Dedifferentiated amniotic fluid mesenchymal stem cell (primary cell): ENCODE results near the gene NFIB.

Experiments
- DNase-seq: peaks from one replicate; pipeline ENCODE4 v3.0.0-alpha.2; 2016; ENCODE audit errors: extremely low spot score

NFIB gene

DNA sequence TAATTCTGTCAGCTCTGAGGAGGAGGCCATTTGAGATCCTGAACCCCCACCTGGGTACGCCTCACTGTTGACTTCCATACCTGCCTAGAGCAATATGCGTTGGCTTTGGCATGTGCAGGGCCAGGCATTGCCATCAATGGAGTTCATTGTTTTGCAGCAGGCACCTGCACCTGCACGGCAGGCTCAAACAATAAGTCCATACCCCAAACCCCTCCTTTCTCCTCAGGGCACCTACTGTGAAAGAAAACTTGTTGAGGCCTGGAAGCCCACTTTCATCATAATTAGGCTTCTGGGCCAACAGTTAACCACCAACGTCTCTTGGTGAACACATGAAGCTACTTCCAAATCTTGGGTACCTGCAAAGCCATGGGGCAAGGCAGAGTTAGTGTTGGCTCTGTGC is 238.7 kb downstream of the NFIB start:
- no peak for DNase-seq

DNA sequence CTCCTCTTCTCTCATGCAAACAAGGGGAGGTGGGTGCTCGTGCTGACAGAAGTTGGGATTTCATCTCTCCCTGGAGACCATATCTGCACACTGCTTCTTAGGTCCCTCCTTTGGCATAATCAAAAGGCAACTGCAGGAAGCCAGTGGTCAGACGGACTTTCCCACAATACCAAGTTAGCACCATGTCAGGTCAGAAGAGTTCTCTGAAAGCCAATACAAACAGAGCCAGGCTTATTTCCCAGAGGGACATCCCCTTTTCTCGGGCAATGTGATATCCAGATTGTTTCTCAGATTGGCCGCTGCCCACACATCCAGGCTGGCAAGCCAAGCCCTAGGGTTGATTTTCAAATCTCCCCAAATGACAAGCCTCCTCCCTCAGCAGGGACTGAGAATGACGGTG is 241.1 kb downstream of the NFIB start:
- DNase-seq: no peak

DNA sequence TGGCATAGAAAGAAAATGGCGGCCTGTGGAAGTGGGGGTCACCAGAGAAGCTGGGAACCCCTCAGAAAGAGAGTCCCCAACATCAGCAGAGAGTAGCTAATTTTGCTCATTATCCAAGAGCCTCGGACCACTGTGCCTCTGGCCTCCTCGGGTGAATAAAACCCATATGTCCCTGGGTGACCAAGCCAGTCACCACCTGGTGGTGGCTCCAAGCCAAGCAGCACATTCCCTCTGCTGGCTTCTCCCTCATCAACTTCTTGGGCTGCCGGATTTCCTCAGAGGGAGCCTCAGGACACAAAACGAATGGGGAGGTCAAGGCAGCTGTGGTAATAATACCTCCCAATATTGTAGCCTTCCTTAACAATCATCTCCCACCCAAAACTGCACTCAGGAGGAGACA is 242.5 kb downstream of the NFIB start:
- DNase-seq: no peak

- no peak for DNase-seq
Observed at GRCh38 chr9:14068690-14069089, 245.3 kb downstream of the NFIB start.

DNA sequence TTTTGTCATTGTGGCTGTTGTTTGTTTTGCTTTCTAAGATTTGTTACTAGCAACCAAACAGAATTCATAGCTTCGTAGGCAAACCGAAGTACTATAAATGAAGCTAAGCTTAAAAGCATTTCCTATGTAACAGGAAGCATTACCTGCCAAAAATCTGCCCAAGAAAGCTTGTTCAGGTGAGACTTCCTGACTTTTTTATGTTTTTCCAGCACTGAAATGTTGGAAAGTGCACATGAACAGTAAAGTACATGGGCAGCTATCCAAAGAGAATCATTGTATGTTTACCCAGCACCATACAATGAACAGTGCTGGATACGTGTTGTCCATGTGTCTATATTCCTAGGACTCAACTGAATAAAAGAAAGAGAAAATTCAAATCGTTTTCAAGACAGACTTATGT is 247.1 kb downstream of the NFIB start:
- DNase-seq: no peak

DNA sequence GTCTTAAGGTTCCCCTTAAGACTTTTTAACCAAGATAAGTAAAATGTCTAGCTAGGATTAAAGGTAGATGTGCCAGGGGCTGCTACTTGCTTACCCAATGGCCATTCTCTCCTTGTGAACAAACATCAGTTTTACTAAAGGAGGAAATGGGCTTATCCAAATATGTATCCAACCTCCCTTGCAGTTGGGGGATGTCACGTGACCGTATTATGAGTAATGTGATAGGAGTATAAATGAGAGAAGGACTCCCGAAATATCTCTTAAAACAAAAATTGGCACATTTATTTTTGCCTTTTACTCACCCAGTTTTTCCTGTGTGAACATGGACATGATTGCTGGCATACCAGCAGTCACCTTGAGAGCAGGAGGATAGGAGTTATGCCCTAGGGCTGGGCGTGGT is 247.9 kb downstream of the NFIB start:
- no peak for DNase-seq

GRCh38 chr9:14064940-14065339 is 249.0 kb downstream of the NFIB start:
- DNase-seq: no peak

- DNase-seq: no peak
Observed at GRCh38 chr9:14063756-14064155, 250.2 kb downstream of the NFIB start.

GRCh38 chr9:14062586-14063221 is 251.2 kb downstream of the NFIB start:
- DNase-seq: peak; percentile 47

DNA sequence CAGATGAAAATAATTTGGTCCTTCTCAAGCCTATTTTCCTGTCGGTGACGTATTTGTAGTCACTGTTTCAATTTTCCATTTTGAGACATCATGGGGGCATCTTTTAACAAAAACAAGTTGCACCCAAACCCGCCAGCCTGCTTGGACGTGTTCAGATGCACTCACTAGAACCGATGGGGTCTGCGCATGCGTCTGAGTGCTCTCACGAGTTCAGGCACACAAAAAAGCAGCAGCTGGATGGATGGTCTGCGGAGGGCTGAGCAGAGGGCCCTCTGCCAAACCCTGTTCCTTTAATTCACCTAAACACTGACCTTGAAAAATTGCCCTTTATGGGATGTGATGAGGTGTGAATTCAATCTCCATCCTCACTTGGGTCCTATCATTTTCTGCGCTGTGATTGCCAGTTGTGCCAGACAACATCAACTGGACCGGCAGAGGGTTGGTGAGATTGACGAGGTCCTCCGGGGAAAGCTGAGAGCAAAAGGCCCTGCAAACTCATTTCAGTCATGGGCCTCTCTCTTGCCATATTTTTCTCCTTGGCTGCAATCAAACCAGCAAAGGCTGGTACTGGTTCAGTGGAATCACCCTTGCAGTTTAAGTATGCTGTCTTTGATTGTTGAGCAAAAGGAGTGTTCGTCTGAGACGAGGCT is 251.9 kb downstream of the NFIB start:
- no peak for DNase-seq

DNA sequence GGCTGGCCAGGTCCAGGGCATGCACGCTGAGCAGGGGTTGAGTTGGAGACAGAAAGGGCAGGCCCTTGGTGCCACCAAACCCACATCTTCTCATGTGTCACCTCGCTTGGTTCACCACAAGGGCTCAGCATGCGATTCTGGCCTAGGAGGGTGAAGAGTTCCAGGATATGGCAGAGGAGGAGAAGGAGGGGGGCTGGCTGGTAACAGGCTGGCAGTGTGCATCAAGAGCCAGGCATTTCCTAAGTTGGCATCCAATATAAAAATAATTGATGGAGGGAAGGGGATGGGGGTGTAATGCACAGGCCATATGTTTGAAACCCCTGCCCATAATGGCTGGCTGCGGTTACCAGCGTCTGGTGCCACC is 255.6 kb downstream of the NFIB start:
- no peak for DNase-seq

DNA sequence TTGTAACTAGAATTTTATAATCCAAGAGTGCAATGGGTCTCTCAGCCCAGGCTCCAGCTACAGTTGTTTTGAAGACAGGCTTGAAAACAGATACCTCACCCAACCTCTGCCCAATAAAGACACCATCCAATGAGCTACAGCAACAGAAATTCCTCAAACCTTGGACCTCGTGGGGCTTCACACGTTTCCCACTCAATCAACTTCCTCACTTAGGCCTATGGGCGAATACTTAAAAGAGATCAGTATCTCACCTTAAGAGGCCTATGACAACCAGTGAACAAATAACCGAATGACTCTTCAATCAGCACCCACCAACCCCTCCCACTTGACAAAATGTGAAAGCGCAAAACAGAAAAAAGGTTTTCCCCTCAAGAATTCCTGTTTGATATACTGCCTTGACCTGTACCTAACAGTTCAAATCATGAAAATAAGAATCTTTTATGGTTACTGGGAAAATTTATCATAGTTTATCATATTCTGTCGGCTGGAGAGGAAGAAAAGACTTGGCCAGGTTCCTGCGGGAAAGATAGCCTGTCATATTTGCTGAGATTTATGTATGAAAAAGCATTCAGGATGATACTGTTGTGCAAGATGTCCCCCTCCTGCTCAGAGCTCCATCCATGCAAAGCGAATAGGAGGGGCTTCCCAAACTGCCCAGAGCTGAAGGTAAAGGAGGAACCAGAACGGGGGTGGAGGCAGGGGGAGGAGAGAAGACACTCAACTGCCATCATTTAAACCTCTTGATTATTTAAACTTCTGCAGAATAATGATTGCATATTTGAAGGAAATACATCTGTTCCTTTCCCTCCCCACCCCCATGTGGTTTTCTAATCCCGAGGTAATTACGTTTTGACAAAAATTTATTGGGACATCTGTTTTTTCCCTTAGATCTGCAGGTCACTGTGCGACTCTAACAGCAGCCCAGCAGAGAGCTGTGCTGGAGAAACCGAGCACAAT is 256.3 kb downstream of the NFIB start:
- no peak for DNase-seq

DNA sequence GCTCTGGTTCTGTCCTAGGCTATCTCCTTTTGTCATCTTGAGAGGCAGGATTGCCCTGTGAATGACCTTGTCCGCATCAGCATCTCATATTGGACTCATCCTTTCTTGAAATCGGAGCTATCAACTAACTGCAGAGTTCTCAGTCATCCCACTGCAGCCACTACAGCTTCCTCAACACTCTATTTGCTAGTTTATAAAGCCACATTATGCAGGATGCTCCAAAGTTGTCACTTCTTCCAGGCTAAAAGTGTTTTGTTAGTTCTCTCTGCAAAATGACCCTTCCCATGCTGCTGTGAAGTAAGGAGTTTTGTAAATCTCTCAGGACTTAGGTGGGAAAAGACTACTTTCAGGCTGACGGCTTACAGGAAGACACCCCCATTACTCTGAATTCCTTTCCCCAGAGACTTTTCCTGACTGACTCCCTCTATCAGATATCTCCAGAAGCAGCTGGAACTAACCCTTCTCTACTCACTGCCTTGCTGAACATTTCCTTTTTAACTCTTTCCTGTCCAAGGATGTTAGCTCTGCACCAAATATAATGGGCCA is 257.6 kb downstream of the NFIB start:
- no peak for DNase-seq

DNA sequence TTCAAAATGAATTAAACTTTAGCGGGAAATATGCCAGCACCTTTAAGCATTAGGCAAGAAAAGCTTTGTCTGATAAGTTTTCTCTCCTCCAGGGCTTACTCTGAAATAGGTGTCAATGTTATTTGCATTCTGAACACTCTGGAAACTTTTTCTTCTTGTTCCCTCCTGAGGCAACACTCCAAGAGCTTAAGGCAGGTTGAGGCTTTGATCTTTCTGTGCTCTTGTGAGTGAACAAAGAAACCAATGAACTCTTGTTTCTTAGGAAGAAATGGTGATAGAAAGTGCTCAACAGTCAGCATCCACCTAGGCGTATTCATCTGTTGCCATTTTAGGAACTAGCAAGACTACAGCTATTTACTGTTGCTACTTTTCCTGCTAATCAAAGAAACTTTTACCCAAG is 259.8 kb downstream of the NFIB start:
- DNase-seq: no peak

DNA sequence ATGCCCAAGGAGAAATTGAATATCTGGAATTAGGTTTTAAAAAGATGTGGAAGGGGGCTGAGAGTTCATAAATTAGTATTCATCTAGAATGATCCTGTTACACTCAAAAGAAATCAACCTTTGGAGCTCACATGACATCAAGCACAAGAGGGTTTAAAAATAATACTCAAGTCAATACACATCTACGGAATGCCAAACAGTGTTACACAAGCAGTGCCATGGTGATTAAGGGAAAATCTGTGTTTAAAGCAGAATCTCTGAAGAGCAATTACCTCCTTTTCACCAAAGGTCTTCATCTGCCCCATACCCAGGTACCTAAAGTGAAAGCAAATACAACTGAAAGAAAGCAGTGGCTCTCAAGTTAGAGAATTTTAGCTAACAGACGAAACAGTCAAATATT is 261.6 kb downstream of the NFIB start:
- no peak for DNase-seq

- DNase-seq: no peak
Observed at GRCh38 chr9:14051419-14051818, 262.5 kb downstream of the NFIB start.

DNA sequence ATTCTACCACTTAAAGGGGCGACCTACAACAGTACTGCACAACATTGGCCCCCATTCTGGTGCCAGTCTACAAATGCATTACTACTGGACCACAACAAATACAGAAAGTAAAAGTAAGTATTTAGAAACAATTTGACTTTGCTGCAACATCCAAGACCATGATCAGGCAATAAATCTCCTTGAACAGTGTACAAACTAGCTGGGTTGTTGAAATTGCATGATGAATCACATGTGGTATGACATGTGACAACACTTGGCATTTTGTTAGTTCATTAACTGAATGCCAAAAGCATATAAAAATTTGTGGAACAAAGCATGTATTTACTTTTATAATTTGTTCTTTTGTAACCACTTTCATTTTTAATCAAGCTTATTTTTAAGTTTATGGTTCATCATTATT is 270.5 kb downstream of the NFIB start:
- DNase-seq: no peak

GRCh38 chr9:14037331-14037730 is 276.6 kb downstream of the NFIB start:
- DNase-seq: no peak

DNA sequence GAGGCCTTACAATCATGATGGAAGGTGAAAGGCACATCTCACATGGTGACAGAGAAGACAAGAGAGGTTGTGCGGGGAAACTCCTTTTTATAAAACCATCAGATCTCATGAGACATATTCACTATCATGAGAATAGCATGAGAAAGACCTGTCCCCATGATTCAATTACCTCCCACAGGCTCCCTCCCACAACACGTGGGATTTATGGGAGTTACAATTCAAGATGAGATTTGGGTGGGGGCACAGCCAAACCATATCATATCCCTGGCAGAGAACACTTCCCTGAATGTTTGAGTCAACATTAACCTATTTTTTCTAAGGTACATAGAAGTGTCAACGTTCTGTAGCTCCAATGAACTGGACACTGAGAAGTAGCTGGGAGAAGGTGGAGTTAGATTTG is 280.9 kb downstream of the NFIB start:
- DNase-seq: no peak
